B cell (primary cell): ENCODE results near the gene SHB. TPM values are rescaled to one million over a fixed set of nuclear protein-coding genes. Genes with fewer than 3 reads are reported as not detected.

Source experiments
- ATAC-seq: fragments of 200-7000 bp; cut with Tn5 transposase; one replicate; pipeline ENCODE4 v1.10.0; 2021; ENCODE audit warnings: low read depth, mild to moderate bottlenecking, moderate number of reproducible peaks, moderate library complexity
- CTCF ChIA-PET: fragments of 350-600 bp; sonication (Branson Sonifier 250); formaldehyde crosslinking; loops from one replicate; lab custom pipeline; 2021; ENCODE audit warnings: antibody characterized with exemption, inconsistent platforms; lab: Charles Lee
- POLR2A ChIA-PET: fragments of 350-600 bp; sonication (Branson Sonifier 250); formaldehyde crosslinking; loops from one replicate; lab custom pipeline; 2021; ENCODE audit warnings: antibody characterized with exemption; lab: Charles Lee
- DNase-seq: peaks from one replicate; pipeline ENCODE4 v3.0.0; 2013
- H2AFZ ChIP-seq: 2 replicates; pipeline ENCODE4 v1.6.1; 2012; ENCODE audit warnings: mild to moderate bottlenecking, low read depth, low read length; ENCODE audit not compliant: insufficient read depth, poor library complexity, severe bottlenecking
- H3K27ac ChIP-seq, 2 donors: 1 replicate in 1 of 2; 2 replicates in 1 of 2; pipeline ENCODE4 v1.5.1; 2012 to 2013; ENCODE audit warnings: low read length in 2 of 2, mild to moderate bottlenecking in 2 of 2, moderate library complexity in 1 of 2
- H3K27me3 ChIP-seq, 4 experiments: fragments of 200-600 bp in 1 of 4; sonication (generic) in 1 of 4; replicated peaks in 1 of 4; 1 replicate in 2 of 4; 2 replicates in 2 of 4; pipeline versions ENCODE4 v1.6.1 to v1.7.0; 2013 to 2016; ENCODE audit warnings: low read length in 3 of 4, mild to moderate bottlenecking in 2 of 4, mixed read lengths in 1 of 4, moderate library complexity in 1 of 4; ENCODE audit not compliant: insufficient read depth in 4 of 4, control insufficient read depth in 3 of 4; ENCODE audit errors: control extremely low read depth in 1 of 4
- H3K36me3 ChIP-seq, 2 experiments: replicated peaks in 1 of 2; 1 replicate in 1 of 2; 2 replicates in 1 of 2; pipeline versions ENCODE4 v1.6.1 to v1.7.1; 2013; ENCODE audit warnings: low read length in 1 of 2; ENCODE audit not compliant: insufficient read depth in 2 of 2, control insufficient read depth in 1 of 2; ENCODE audit errors: control extremely low read depth in 1 of 2, extremely low read depth in 1 of 2
- H3K4me1 ChIP-seq, 2 donors: fragments of 200-600 bp in 1 of 2; sonication (generic) in 1 of 2; 1 replicate in 1 of 2; 2 replicates in 1 of 2; pipeline versions ENCODE4 v1.5.1 to v1.6.1; 2013 to 2017; ENCODE audit warnings: low read length in 2 of 2; ENCODE audit not compliant: control insufficient read depth in 2 of 2, insufficient read depth in 2 of 2
- H3K4me2 ChIP-seq: replicated peaks from 2 replicates; pipeline ENCODE3; 2012; ENCODE audit warnings: mild to moderate bottlenecking, low read depth, low read length; ENCODE audit not compliant: poor library complexity, severe bottlenecking
- H3K4me3 ChIP-seq, 5 experiments: fragments of 200-600 bp in 1 of 5; sonication (generic) in 1 of 5; 1 replicate in 3 of 5; 2 replicates in 2 of 5; pipeline versions ENCODE4 v1.5.1 to v1.7.0; 2011 to 2016; ENCODE audit warnings: low read length in 4 of 5, mild to moderate bottlenecking in 4 of 5, low read depth in 2 of 5, control low read depth in 1 of 5, moderate library complexity in 1 of 5; ENCODE audit not compliant: insufficient read depth in 1 of 5; ENCODE audit errors: control extremely low read depth in 1 of 5, extremely low read depth in 1 of 5
- H3K79me2 ChIP-seq: fragments of 200-600 bp; sonication (generic); one replicate; pipeline ENCODE4 v1.6.0; 2016; ENCODE audit warnings: low read length; ENCODE audit not compliant: control insufficient read depth, insufficient read depth
- H3K9ac ChIP-seq: fragments of 200-600 bp; sonication (generic); 2 replicates; pipeline ENCODE4 v1.6.1; 2017; ENCODE audit warnings: mild to moderate bottlenecking, low read length, moderate library complexity
- H3K9me3 ChIP-seq, 3 donors: one replicate each; pipeline versions ENCODE4 v1.6.1 to v1.7.1; 2013; ENCODE audit warnings: low read length in 2 of 3; ENCODE audit not compliant: control insufficient read depth in 2 of 3, insufficient read depth in 1 of 3; ENCODE audit errors: control extremely low read depth in 1 of 3
- H4K20me1 ChIP-seq: 2 replicates; pipeline ENCODE4 v1.6.0; 2012; ENCODE audit warnings: mild to moderate bottlenecking, low read length; ENCODE audit not compliant: insufficient read depth, control insufficient read depth, poor library complexity, severe bottlenecking
- H3K27ac Mint-ChIP-seq: one replicate; pipeline ENCODE4 v1.8.0; 2021; ENCODE audit warnings: mixed read lengths
- H3K27me3 Mint-ChIP-seq: one replicate; pipeline ENCODE4 v1.8.0; 2021; ENCODE audit warnings: mixed read lengths
- H3K4me1 Mint-ChIP-seq: one replicate; pipeline ENCODE4 v1.8.0; 2021; ENCODE audit warnings: mixed read lengths
- H3K4me3 Mint-ChIP-seq: one replicate; pipeline ENCODE4 v1.8.0; 2021; ENCODE audit warnings: mixed read lengths
- H3K9me3 Mint-ChIP-seq: one replicate; pipeline ENCODE4 v1.8.0; 2022; ENCODE audit warnings: mixed read lengths; ENCODE audit not compliant: insufficient read depth
- EZH2 ChIP-seq: IDR thresholded peaks from 2 replicates; pipeline ENCODE4 v1.6.1; 2012; ENCODE audit warnings: borderline replicate concordance, low read depth, mild to moderate bottlenecking, moderate library complexity, low read length; ENCODE audit not compliant: insufficient read depth, poor library complexity, severe bottlenecking
- whole genome bisulfite sequencing: methylation state at CpG from one replicate; pipeline ENCODE4 v1.1.5; 2013; ENCODE audit warnings: missing lambda C conversion rate; ENCODE audit not compliant: insufficient coverage; 5-methylcytosine and 5-hydroxymethylcytosine counted together
- intact Hi-C: fragments of 100-400 bp; cut with micrococcal nuclease; formaldehyde crosslinking; loops from one replicate; pipeline ENCODE4 v1.10.0; 2022
- polyA plus RNA-seq: library from polyadenylated mRNA; depleted of rRNA; stranded (reverse); fragments of >200 nt; gene quantifications from 2 replicates; pipeline ENCODE4 v1.2.3, GENCODE V29; 2012
- total RNA-seq, 2 donors: library from RNA; stranded (reverse); fragments of 120-200 nt in 1 of 2; gene quantifications; 1 replicate in 1 of 2; 2 replicates in 1 of 2; pipeline versions ENCODE4 v1.2.3 to v1.2.4, GENCODE V29; 2013 to 2022
- TF ChIP-seq, protein P1 (sequence below): fragments of 200-600 bp; IDR thresholded peaks from one replicate; pipeline ENCODE4 v1.8.0; 2022; ENCODE audit warnings: antibody characterized with exemption, mild to moderate bottlenecking

Gene SHB
- total and polyA plus RNA-seq, 2 donors (not counting 1 experiment from before 2014, with no cell fraction given), result 0.06 to 1.9 TPM

DNA sequence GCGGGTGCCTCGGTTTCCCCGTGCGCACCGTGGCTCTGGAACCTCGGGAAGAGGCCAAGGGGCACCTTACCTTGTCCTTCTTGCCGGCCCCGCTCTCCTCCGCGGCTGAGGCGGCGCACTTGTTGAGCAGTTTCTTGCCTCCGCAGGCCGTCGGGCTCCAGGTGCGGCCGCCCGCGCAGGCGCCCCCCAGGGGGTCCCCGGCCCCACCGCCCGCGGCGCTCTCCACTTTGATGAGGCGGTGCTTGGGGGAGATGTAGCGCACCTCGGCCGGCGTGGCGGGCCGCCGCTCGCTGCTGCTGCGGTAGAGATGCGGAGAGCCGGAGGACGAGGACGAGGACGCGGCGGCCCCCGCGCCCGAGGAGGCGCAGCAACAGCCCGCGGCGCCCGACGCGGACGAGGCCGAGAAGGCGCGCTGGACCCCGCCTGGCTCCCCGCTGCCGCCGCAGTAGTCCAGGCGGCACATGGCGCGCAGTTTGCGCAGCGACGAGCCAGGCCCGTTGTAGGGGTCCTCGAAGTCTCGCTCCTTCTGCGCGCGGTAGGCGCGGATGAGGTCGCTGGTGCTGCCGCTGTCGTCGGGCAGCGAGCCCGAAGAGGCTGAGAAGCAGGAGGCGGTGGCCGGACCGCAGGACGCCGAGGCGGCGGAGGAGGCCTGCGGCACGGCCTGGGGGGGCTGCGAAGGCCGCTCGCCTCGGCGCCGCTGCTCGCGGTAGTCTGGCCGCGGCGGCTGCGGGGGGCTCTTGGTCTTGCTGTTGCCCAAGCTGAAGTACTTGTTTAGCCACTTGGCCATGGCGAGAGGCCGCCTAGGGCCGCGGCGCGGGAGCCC lies 957 bp downstream of the SHB start:
- intact Hi-C loops, result loop anchor here (2.0 kb wide), 1 partner anchor 163 kb away; the partner anchor contains the start of gene SLC25A51
- Mint-ChIP-seq H3K27ac (peak overlapping the region; percentile 80), H3K4me1 (peaks cover 19% of the 10 kb centered on the region), H3K9me3 (no peaks in the 10 kb centered on the region), H3K27me3 (peaks cover 35% of the 10 kb centered on the region), H3K4me3 (peak overlapping the region; percentile 93)
- POLR2A ChIA-PET, result interaction anchor here (0.6 kb wide), 1 partner anchor 129 kb away, joined by 4 read pairs; no protein-coding TSS in a partner anchor
- Histone ChIP-seq H3K4me1 (peaks cover 19 to 22% of the 10 kb centered on the region in 2 donors), H3K27me3 (peaks cover 0 to 34% (median 16%) of the 10 kb centered on the region in 4 experiments), H3K9me3 (peaks cover 0 to 14% (median 0%) of the 10 kb centered on the region in 3 donors), H3K4me3 (peak overlapping the region in 4 of 5 experiments; percentile 22 to 85 (median 80)), H2AFZ (peak overlapping the region; percentile 97), H3K36me3 (no peaks in the 10 kb centered on the region), H3K79me2 (no peaks in the 10 kb centered on the region), H4K20me1 (no peaks in the 10 kb centered on the region), H3K4me2 (peak overlapping the region; percentile 99), H3K27ac (no peak overlapping the region), H3K9ac (peak overlapping the region; percentile 73)
- DNase-seq (no peak), ATAC-seq (no peak)
- CTCF ChIA-PET, result interaction anchor here (0.9 to 1.0 kb wide), 2 partner anchors 10 to 155 kb away, joined by 3 to 5 read pairs; no protein-coding TSS in a partner anchor
- TF ChIP-seq, protein P1, sequence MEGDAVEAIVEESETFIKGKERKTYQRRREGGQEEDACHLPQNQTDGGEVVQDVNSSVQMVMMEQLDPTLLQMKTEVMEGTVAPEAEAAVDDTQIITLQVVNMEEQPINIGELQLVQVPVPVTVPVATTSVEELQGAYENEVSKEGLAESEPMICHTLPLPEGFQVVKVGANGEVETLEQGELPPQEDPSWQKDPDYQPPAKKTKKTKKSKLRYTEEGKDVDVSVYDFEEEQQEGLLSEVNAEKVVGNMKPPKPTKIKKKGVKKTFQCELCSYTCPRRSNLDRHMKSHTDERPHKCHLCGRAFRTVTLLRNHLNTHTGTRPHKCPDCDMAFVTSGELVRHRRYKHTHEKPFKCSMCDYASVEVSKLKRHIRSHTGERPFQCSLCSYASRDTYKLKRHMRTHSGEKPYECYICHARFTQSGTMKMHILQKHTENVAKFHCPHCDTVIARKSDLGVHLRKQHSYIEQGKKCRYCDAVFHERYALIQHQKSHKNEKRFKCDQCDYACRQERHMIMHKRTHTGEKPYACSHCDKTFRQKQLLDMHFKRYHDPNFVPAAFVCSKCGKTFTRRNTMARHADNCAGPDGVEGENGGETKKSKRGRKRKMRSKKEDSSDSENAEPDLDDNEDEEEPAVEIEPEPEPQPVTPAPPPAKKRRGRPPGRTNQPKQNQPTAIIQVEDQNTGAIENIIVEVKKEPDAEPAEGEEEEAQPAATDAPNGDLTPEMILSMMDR, result no peak
- TF ChIP-seq EZH2, result no peak
- WGBS, result 2% methylated on average over 107 of the region's 107 CpGs
